Measurements from ENCODE around the gene ABL1.

Gene ABL1

GRCh38 chr9:130927995-130928900 is 93.2 kb downstream of the ABL1 start:
- no peaks in the 10 kb centered on the region for H3K79me2 ChIP-seq (ENCODE audit: control insufficient read depth, low read length)
- TF ChIP-seq CTCF (IDR thresholded peaks at IDR 0.05; ENCODE audit: low read depth, low read length, poor library complexity, severe bottlenecking) (no peak), EZH2phosphoT487 (IDR thresholded peaks at IDR 0.05; ENCODE audit: borderline replicate concordance, low read length) (no peak)
- H3F3A ChIP-seq (ENCODE audit: control insufficient read depth, insufficient read depth), result no peaks in the 10 kb centered on the region
- peaks cover 5% of the 10 kb centered on the region for H3K27me3 ChIP-seq (ENCODE audit: control insufficient read depth, low read length)
- H3K4me2 ChIP-seq (ENCODE audit: low read length), result peak overlapping the region; percentile 30
- no peak overlapping the region for H3K27ac ChIP-seq (ENCODE audit: low read depth, low read length)
- H3K9me3 ChIP-seq (ENCODE audit: control insufficient read depth, insufficient read depth, low read length), result no peaks in the 10 kb centered on the region
- no peaks in the 10 kb centered on the region for H3K9me2 ChIP-seq (replicated peaks; ENCODE audit: control insufficient read depth, low read length)
- no peaks in the 10 kb centered on the region for H4K20me1 ChIP-seq (ENCODE audit: control insufficient read depth, insufficient read depth, low read depth, low read length)
- peaks cover 55% of the 10 kb centered on the region for H3K4me1 ChIP-seq (ENCODE audit: control insufficient read depth, low read length)
- H3K36me3 ChIP-seq (ENCODE audit: control insufficient read depth, low read length), result no peaks in the 10 kb centered on the region
- H3K4me3 ChIP-seq (ENCODE audit: low read length), result no peak overlapping the region

GRCh38 chr9:130929571-130930038 is 94.6 kb downstream of the ABL1 start:
- Histone ChIP-seq H3K4me2 (ENCODE audit: low read length) (no peak overlapping the region), H3K27me3 (ENCODE audit: control insufficient read depth, low read length) (peaks cover 5% of the 10 kb centered on the region), H3K79me2 (ENCODE audit: control insufficient read depth, low read length) (no peaks in the 10 kb centered on the region), H3K4me3 (ENCODE audit: low read length) (no peak overlapping the region), H3K36me3 (ENCODE audit: control insufficient read depth, low read length) (no peaks in the 10 kb centered on the region), H3K9me3 (ENCODE audit: control insufficient read depth, insufficient read depth, low read length) (no peaks in the 10 kb centered on the region), H3K4me1 (ENCODE audit: control insufficient read depth, low read length) (peaks cover 55% of the 10 kb centered on the region), H3K27ac (ENCODE audit: low read depth, low read length) (no peak overlapping the region), H3K9me2 (replicated peaks; ENCODE audit: control insufficient read depth, low read length) (no peaks in the 10 kb centered on the region), H4K20me1 (ENCODE audit: control insufficient read depth, insufficient read depth, low read depth, low read length) (no peaks in the 10 kb centered on the region), H3F3A (ENCODE audit: control insufficient read depth, insufficient read depth) (no peaks in the 10 kb centered on the region)
- TF ChIP-seq EZH2phosphoT487 (IDR thresholded peaks at IDR 0.05; ENCODE audit: borderline replicate concordance, low read length), result no peak
- TF ChIP-seq CTCF (IDR thresholded peaks at IDR 0.05; ENCODE audit: low read depth, low read length, poor library complexity, severe bottlenecking), result no peak

GRCh38 chr9:130930132-130930803 is 95.2 kb downstream of the ABL1 start:
- H3K27ac ChIP-seq (ENCODE audit: low read depth, low read length), result no peak overlapping the region
- H3K9me2 ChIP-seq (replicated peaks; ENCODE audit: control insufficient read depth, low read length), result no peaks in the 10 kb centered on the region
- H3K4me1 ChIP-seq (ENCODE audit: control insufficient read depth, low read length), result peaks cover 55% of the 10 kb centered on the region
- H4K20me1 ChIP-seq (ENCODE audit: control insufficient read depth, insufficient read depth, low read depth, low read length), result no peaks in the 10 kb centered on the region
- TF ChIP-seq EZH2phosphoT487 (IDR thresholded peaks at IDR 0.05; ENCODE audit: borderline replicate concordance, low read length) (no peak), CTCF (IDR thresholded peaks at IDR 0.05; ENCODE audit: low read depth, low read length, poor library complexity, severe bottlenecking) (no peak)
- H3K79me2 ChIP-seq (ENCODE audit: control insufficient read depth, low read length), result no peaks in the 10 kb centered on the region
- no peaks in the 10 kb centered on the region for H3F3A ChIP-seq (ENCODE audit: control insufficient read depth, insufficient read depth)
- no peak overlapping the region for H3K4me3 ChIP-seq (ENCODE audit: low read length)
- no peak overlapping the region for H3K4me2 ChIP-seq (ENCODE audit: low read length)
- no peaks in the 10 kb centered on the region for H3K36me3 ChIP-seq (ENCODE audit: control insufficient read depth, low read length)
- H3K9me3 ChIP-seq (ENCODE audit: control insufficient read depth, insufficient read depth, low read length), result no peaks in the 10 kb centered on the region
- H3K27me3 ChIP-seq (ENCODE audit: control insufficient read depth, low read length), result peaks cover 9% of the 10 kb centered on the region
